ENCODE results near the gene MAP3K2.

- TF ChIP-seq CTCF (IDR thresholded peaks at IDR 0.05) = no peak
- TF ChIP-seq POLR2AphosphoS5 (IDR thresholded peaks at IDR 0.05; ENCODE audit: insufficient read depth in 1 of 2, low read depth in 1 of 2) = no peak
Measured at GRCh38 chr2:127283275-127283674, 104.5 kb downstream of the MAP3K2 start.
